Measurements from ENCODE around the gene MRPL36. TPM values are rescaled to one million over a fixed set of nuclear protein-coding genes. Genes with fewer than 3 reads are reported as not detected.
A peak's percentile ranks its signal among the peaks of the same experiment; 100 is the strongest.

Gene MRPL36
- total and polyA plus RNA-seq, 4 donors: 25.1 to 62.2 (median 39.0) TPM

DNA sequence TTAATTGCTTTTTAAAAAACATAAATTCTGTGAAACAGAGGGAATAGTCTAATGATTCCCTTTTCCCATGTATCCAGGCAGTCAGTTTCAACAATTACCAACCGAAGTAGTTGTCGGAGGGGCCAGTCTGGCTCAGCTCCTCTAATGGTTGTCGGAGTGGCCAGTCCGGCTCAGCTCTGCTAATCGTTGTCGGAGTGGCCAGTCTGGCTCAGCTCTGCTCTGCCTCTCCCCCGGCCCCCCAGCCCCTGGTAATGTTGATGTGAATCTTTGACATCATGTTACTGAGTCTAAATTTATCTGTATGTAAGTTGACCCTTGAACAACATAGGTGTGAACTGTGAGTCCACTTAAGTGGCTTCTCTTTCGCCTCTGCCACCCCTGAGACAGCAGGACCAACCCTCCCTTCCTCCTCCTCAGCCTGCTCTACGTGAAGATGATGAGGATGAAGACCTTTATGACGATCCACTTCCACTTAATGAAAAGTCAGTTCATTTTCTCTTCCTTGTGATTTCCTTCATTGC lies 11.0 kb upstream of the MRPL36 start:
- peaks cover 0 to 3% of the 10 kb centered on the region in 2 donors for H3K36me3 ChIP-seq (ENCODE audit: control insufficient read depth in 1 of 2, insufficient read depth in 2 of 2, low read length in 1 of 2)
- no peaks in the 10 kb centered on the region for H3K27me3 ChIP-seq (ENCODE audit: control insufficient read depth in 1 of 2, insufficient read depth in 2 of 2, low read length in 1 of 2)
- 94 to 95% methylated on average over 10 of the region's 10 CpGs for WGBS, 2 donors
- no peak overlapping the region for H3K27ac ChIP-seq (ENCODE audit: low read depth in 1 of 2, low read length in 2 of 2)
- no peaks in the 10 kb centered on the region for H3K4me1 ChIP-seq (ENCODE audit: control insufficient read depth in 1 of 2, insufficient read depth in 2 of 2, low read length in 2 of 2)
- no peak for ATAC-seq (ENCODE audit: low FRiP score)
- intact Hi-C loops (cut with DNase I): no loop called here
- no peaks in the 10 kb centered on the region for H3K9me3 ChIP-seq (ENCODE audit: control insufficient read depth, low read length)
- H3K4me3 ChIP-seq (ENCODE audit: low read length in 2 of 2): no peak overlapping the region
- peak in 1 of 2 donors; percentile 46 for DNase-seq

DNA sequence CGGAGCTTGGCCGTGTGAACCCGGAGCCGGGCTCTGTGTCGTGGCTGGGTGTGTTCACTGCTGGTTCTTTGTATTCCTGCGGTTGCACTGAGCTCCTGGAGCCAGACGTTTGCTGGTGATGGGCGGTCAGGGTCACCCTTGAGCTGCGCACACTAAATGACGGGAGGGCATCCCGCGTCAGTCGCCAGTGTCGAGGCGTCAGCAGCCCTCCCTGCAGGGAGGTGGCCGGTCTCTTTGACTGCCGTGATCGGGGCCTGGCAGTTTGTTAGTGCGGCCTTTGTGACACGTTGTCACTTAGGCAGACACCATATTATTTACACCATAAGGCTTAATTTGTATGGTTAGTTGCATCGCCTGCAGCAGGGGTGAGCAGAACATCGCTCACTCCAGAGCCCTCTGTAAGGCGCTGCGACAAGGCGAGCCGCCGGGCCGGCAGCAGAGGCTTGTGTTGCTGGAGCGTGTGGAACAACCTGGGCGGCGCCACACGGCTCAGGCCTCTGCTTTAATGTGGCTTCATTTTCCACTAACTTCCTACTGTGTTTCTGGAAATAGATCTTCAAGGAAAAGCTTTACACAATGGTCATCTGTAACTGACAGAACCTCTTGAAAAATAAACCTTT lies 9.9 kb upstream of the MRPL36 start:
- Histone ChIP-seq H3K4me1 (ENCODE audit: control insufficient read depth in 1 of 2, insufficient read depth in 2 of 2, low read length in 2 of 2) (no peaks in the 10 kb centered on the region), H3K36me3 (ENCODE audit: control insufficient read depth in 1 of 2, insufficient read depth in 2 of 2, low read length in 1 of 2) (peaks cover 0 to 3% of the 10 kb centered on the region in 2 donors), H3K4me3 (ENCODE audit: low read length in 2 of 2) (no peak overlapping the region), H3K27me3 (ENCODE audit: control insufficient read depth in 1 of 2, insufficient read depth in 2 of 2, low read length in 1 of 2) (no peaks in the 10 kb centered on the region), H3K27ac (ENCODE audit: low read depth in 1 of 2, low read length in 2 of 2) (no peak overlapping the region), H3K9me3 (ENCODE audit: control insufficient read depth, low read length) (no peaks in the 10 kb centered on the region)
- intact Hi-C loops (cut with DNase I): no loop called here
- WGBS, 2 donors: 91 to 92% methylated on average over 32 of the region's 32 CpGs
- DNase-seq (peak in 1 of 2 donors; percentile 68), ATAC-seq (ENCODE audit: low FRiP score) (no peak)

DNA sequence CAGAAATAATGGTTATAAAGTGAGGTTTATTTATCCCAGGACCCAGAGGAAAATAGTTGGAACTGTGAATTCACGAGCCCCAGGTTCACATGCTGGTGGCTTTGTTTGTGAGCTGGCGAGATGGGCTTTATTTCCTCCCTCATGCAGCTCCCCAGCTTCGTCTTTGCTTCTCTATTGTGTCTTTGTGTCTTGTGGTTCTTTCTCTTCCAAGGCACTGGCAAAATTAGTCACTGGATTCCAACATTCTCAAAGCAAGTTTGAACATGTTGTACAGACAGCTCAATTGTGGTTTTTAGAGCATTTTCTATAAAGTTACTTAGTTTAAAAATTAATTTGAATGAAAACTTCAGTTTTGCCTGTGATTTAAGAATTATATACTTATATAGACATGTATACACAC lies 8.8 kb upstream of the MRPL36 start:
- peaks cover 0 to 4% of the 10 kb centered on the region in 2 donors for H3K36me3 ChIP-seq (ENCODE audit: control insufficient read depth in 1 of 2, insufficient read depth in 2 of 2, low read length in 1 of 2)
- DNase-seq: peak in 1 of 2 donors; percentile 5
- H3K4me1 ChIP-seq (ENCODE audit: control insufficient read depth in 1 of 2, insufficient read depth in 2 of 2, low read length in 2 of 2): no peaks in the 10 kb centered on the region
- no peak for ATAC-seq (ENCODE audit: low FRiP score)
- H3K4me3 ChIP-seq (ENCODE audit: low read length in 2 of 2): no peak overlapping the region
- H3K27ac ChIP-seq (ENCODE audit: low read depth in 1 of 2, low read length in 2 of 2): no peak overlapping the region
- no peaks in the 10 kb centered on the region for H3K27me3 ChIP-seq (ENCODE audit: control insufficient read depth in 1 of 2, insufficient read depth in 2 of 2, low read length in 1 of 2)
- intact Hi-C loops (cut with DNase I): no loop called here
- 56 to 76% methylated on average over 3 of the region's 3 CpGs for WGBS, 2 donors
- no peaks in the 10 kb centered on the region for H3K9me3 ChIP-seq (ENCODE audit: control insufficient read depth, low read length)

DNA sequence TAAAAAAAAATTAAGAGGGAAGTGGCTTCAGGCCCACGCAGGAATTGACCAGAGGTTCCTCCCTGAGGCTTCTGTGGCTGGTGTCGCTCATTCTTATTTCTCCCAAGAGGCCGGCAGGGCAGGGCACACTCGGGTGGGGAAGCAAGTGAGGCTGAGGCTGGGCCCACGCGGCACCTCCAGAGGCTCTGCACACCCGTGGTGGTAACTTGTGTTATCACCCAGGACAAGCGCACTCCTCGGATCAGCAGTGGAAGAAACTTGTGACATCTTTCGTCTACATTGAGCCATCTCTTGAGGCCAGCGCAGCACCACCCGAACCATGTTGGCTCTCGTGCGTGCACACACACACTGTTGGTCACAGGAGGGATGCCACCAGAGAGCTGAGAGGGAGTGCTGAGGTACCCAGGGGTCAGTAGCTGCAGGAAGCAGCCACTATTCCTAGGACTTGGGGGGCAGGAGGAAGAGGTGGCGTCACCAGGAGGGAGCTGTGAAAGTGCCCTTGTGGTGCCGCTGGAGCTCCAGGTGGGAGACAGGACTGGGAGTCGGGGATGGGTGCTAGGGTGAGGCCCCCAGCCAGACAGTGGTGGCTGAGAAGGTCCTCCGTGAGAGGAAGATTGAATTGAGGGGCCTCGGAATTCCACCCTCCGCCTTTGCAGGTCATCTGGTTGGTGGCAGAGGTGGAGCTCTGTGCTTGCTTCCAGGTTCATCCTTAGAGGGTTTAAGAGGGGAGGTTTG lies 8.0 kb upstream of the MRPL36 start:
- intact Hi-C loops (cut with DNase I): no loop called here
- Histone ChIP-seq H3K27me3 (ENCODE audit: control insufficient read depth in 1 of 2, insufficient read depth in 2 of 2, low read length in 1 of 2) (no peaks in the 10 kb centered on the region), H3K4me1 (ENCODE audit: control insufficient read depth in 1 of 2, insufficient read depth in 2 of 2, low read length in 2 of 2) (no peaks in the 10 kb centered on the region), H3K36me3 (ENCODE audit: control insufficient read depth in 1 of 2, insufficient read depth in 2 of 2, low read length in 1 of 2) (peaks cover 0 to 4% of the 10 kb centered on the region in 2 donors), H3K4me3 (ENCODE audit: low read length in 2 of 2) (no peak overlapping the region), H3K27ac (ENCODE audit: low read depth in 1 of 2, low read length in 2 of 2) (no peak overlapping the region), H3K9me3 (ENCODE audit: control insufficient read depth, low read length) (no peaks in the 10 kb centered on the region)
- DNase-seq (peak in 1 of 2 donors; percentile 48), ATAC-seq (ENCODE audit: low FRiP score) (no peak)
- 94 to 96% methylated on average over 20 of the region's 20 CpGs for WGBS, 2 donors

DNA sequence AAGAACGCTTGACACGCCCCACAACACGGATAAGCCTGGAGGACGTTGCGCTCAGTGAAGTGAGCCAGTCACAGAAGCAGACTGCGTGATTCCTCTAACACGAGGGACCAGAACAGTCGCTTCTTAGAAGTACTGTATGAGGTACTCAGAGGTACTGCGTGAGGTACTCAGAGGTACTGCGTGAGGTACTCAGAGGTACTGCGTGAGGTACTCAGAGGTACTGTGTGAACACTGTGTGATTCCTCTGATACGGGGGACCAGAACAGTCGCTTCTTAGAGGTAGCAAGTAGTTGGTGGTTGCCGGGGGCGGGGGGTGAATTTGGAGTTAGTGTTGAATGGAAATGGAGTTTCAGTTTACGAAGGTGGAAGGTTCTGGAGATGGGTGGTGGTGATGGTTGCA lies 7.3 kb upstream of the MRPL36 start:
- intact Hi-C loops (cut with DNase I): no loop called here
- no peak for ATAC-seq (ENCODE audit: low FRiP score)
- 90 to 97% methylated on average over 16 of the region's 16 CpGs for WGBS, 2 donors
- Histone ChIP-seq H3K4me3 (ENCODE audit: low read length in 2 of 2) (no peak overlapping the region), H3K4me1 (ENCODE audit: control insufficient read depth in 1 of 2, insufficient read depth in 2 of 2, low read length in 2 of 2) (no peaks in the 10 kb centered on the region), H3K36me3 (ENCODE audit: control insufficient read depth in 1 of 2, insufficient read depth in 2 of 2, low read length in 1 of 2) (peaks cover 0 to 4% of the 10 kb centered on the region in 2 donors), H3K9me3 (ENCODE audit: control insufficient read depth, low read length) (no peaks in the 10 kb centered on the region), H3K27ac (ENCODE audit: low read depth in 1 of 2, low read length in 2 of 2) (no peak overlapping the region), H3K27me3 (ENCODE audit: control insufficient read depth in 1 of 2, insufficient read depth in 2 of 2, low read length in 1 of 2) (no peaks in the 10 kb centered on the region)
- peak in 1 of 2 donors; percentile 27 for DNase-seq

DNA sequence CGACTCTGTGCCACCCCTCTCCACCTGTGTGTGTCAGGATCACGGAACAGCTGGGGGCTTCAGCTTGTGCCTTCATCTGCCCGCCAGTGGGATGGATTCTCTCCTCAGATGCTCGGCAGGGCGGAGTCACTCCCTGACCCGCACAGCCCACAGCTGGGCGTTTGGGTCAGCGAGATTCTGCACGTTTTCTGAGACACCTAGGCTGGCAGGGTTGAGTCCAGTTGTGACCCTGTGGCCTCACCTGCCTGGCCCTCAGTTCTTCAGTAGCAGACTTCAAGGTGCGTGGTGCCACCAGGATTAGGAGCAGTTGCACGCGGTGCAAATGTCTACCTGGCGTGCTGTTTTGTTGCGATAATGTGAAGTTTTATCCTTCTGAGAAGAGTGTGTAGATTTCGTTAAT lies 6.6 kb upstream of the MRPL36 start:
- intact Hi-C loops (cut with DNase I): no loop called here
- peaks cover 0 to 4% of the 10 kb centered on the region in 2 donors for H3K36me3 ChIP-seq (ENCODE audit: control insufficient read depth in 1 of 2, insufficient read depth in 2 of 2, low read length in 1 of 2)
- WGBS, 2 donors: 88 to 95% methylated on average over 15 of the region's 15 CpGs
- H3K4me3 ChIP-seq (ENCODE audit: low read length in 2 of 2): no peak overlapping the region
- H3K27ac ChIP-seq (ENCODE audit: low read depth in 1 of 2, low read length in 2 of 2): no peak overlapping the region
- ATAC-seq (ENCODE audit: low FRiP score) (no peak), DNase-seq (peak in 1 of 2 donors; percentile 30)
- no peaks in the 10 kb centered on the region for H3K4me1 ChIP-seq (ENCODE audit: control insufficient read depth in 1 of 2, insufficient read depth in 2 of 2, low read length in 2 of 2)
- no peaks in the 10 kb centered on the region for H3K9me3 ChIP-seq (ENCODE audit: control insufficient read depth, low read length)
- H3K27me3 ChIP-seq (ENCODE audit: control insufficient read depth in 1 of 2, insufficient read depth in 2 of 2, low read length in 1 of 2): no peaks in the 10 kb centered on the region

DNA sequence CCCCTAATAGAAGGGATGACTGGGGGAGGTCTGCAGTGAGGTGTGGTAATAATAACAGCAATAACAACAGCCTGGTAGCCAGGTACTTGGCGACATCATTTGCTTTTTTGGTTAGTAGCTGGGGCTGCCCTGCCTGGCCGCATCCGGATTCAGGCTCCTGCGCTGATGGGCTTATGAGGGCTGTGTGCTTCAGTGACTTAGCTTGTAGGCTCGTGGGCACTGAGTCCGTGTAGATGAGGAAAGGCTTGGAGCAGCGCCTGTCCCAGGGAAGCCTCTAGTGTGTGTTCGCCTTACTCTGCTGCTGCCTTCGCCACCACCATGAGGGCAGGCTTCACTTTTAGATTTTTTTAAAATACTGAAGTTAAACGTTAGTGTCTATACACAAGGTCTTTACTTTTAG lies 6.1 kb upstream of the MRPL36 start:
- Histone ChIP-seq H3K4me3 (ENCODE audit: low read length in 2 of 2) (no peak overlapping the region), H3K9me3 (ENCODE audit: control insufficient read depth, low read length) (no peaks in the 10 kb centered on the region), H3K27ac (ENCODE audit: low read depth in 1 of 2, low read length in 2 of 2) (no peak overlapping the region), H3K36me3 (ENCODE audit: control insufficient read depth in 1 of 2, insufficient read depth in 2 of 2, low read length in 1 of 2) (peaks cover 0 to 4% of the 10 kb centered on the region in 2 donors), H3K4me1 (ENCODE audit: control insufficient read depth in 1 of 2, insufficient read depth in 2 of 2, low read length in 2 of 2) (no peaks in the 10 kb centered on the region), H3K27me3 (ENCODE audit: control insufficient read depth in 1 of 2, insufficient read depth in 2 of 2, low read length in 1 of 2) (no peaks in the 10 kb centered on the region)
- ATAC-seq (ENCODE audit: low FRiP score) (no peak), DNase-seq (peak in 1 of 2 donors; percentile 49)
- 90 to 92% methylated on average over 10 of the region's 10 CpGs for WGBS, 2 donors
- intact Hi-C loops (cut with DNase I): no loop called here

DNA sequence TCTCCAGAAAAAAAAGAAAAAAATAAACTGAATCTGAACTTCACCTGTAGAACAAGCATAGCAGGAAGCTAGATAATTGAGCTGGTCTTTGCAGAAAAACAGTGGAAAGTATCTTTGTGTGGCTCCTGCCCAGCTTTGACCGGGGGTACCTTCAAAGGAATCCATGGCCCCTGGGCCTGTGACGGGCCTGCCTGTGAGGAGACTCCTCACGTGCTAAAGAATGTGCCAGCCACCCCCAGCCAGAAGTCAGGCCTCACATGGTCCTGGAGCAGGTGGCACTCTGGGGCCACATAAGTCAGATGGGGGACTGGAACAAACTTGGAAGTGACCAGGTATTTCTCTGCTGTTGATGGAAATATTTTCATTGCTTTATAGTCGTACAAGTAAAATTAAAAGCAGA lies 5.7 kb upstream of the MRPL36 start:
- no peaks in the 10 kb centered on the region for H3K4me1 ChIP-seq (ENCODE audit: control insufficient read depth in 1 of 2, insufficient read depth in 2 of 2, low read length in 2 of 2)
- no peaks in the 10 kb centered on the region for H3K27me3 ChIP-seq (ENCODE audit: control insufficient read depth in 1 of 2, insufficient read depth in 2 of 2, low read length in 1 of 2)
- H3K4me3 ChIP-seq (ENCODE audit: low read length in 2 of 2): no peak overlapping the region
- H3K27ac ChIP-seq (ENCODE audit: low read depth in 1 of 2, low read length in 2 of 2): no peak overlapping the region
- 81 to 87% methylated on average over 4 of the region's 4 CpGs for WGBS, 2 donors
- intact Hi-C loops (cut with DNase I): no loop called here
- H3K36me3 ChIP-seq (ENCODE audit: control insufficient read depth in 1 of 2, insufficient read depth in 2 of 2, low read length in 1 of 2): peaks cover 0 to 4% of the 10 kb centered on the region in 2 donors
- DNase-seq (peak in 1 of 2 donors; percentile 54), ATAC-seq (ENCODE audit: low FRiP score) (no peak)
- H3K9me3 ChIP-seq (ENCODE audit: control insufficient read depth, low read length): no peaks in the 10 kb centered on the region

Measured in aorta (tissue), 5 donors.